Stomach (tissue), 4 donors: ENCODE results near the gene SIRT3.

ENCODE experiments used
- CTCF ChIP-seq, 7 experiments: fragments of 450-650 bp in 4 of 7; fragments of 200-600 bp in 3 of 7; sonication (generic) in 3 of 7; IDR thresholded peaks; one replicate each; pipeline ENCODE4 v1.5.1; 2016 to 2019; ENCODE audit warnings: antibody characterized with exemption in 7 of 7, control low read depth in 2 of 7, mild to moderate bottlenecking in 1 of 7
- EP300 ChIP-seq: sonication (generic); formaldehyde crosslinking; IDR thresholded peaks from one replicate; pipeline ENCODE4 v1.6.1; 2017; ENCODE audit warnings: antibody characterized with exemption
- POLR2A ChIP-seq, 4 donors: fragments of 450-650 bp; IDR thresholded peaks; one replicate each; pipeline ENCODE4 v1.6.1; 2016; ENCODE audit warnings: antibody characterized with exemption in 4 of 4, control low read depth in 2 of 4, mild to moderate bottlenecking in 1 of 4, moderate library complexity in 1 of 4
- POLR2AphosphoS5 ChIP-seq, 3 donors: sonication (generic); formaldehyde crosslinking; IDR thresholded peaks; one replicate each; pipeline ENCODE4 v1.6.1; 2016; ENCODE audit warnings: antibody characterized with exemption in 3 of 3

GRCh38 chr11:224424-224823 lies 11.7 kb downstream of the SIRT3 start:
- TF ChIP-seq CTCF (IDR thresholded peaks at IDR 0.05) (no peak), EP300 (no peak), POLR2AphosphoS5 (IDR thresholded peaks at IDR 0.05) (no peak), POLR2A (IDR thresholded peaks at IDR 0.05) (no peak)
